Measurements from ENCODE around the gene MSANTD1.

GRCh38 chr4:3208826-3209225 lies 40.1 kb upstream of the MSANTD1 start:
- TF ChIP-seq POLR2A (IDR thresholded peaks at IDR 0.05) (no peak), CTCF (IDR thresholded peaks at IDR 0.05) (no peak), EP300 (IDR thresholded peaks at IDR 0.05) (no peak), POLR2AphosphoS5 (IDR thresholded peaks at IDR 0.05) (no peak)
